B cell (primary cell): Measurements from ENCODE around the gene ADH7.

Source experiments
- CTCF ChIP-seq: fragments of 200-600 bp; IDR thresholded peaks from one replicate; pipeline ENCODE4 v1.8.0; 2022; ENCODE audit warnings: antibody characterized with exemption, mild to moderate bottlenecking
- EZH2 ChIP-seq: IDR thresholded peaks from 2 replicates; pipeline ENCODE4 v1.6.1; 2012; ENCODE audit warnings: borderline replicate concordance, low read depth, mild to moderate bottlenecking, moderate library complexity, low read length; ENCODE audit not compliant: insufficient read depth, poor library complexity, severe bottlenecking

GRCh38 chr4:99471896-99472295, 36.8 kb upstream of the ADH7 start:
- TF ChIP-seq CTCF (no peak), EZH2 (no peak)
